ENCODE results near the gene PLEKHH1.

- no peak for TF ChIP-seq CTCF (IDR thresholded peaks at IDR 0.05)
- TF ChIP-seq POLR2AphosphoS5 (IDR thresholded peaks at IDR 0.05; ENCODE audit: low read depth, low read length), result no peak
- no peak for TF ChIP-seq REST (IDR thresholded peaks at IDR 0.05; ENCODE audit: insufficient read depth in 1 of 2, low read depth in 2 of 2, low read length in 1 of 2)
These were observed 31.4 kb upstream of the PLEKHH1 start for GRCh38 chr14:67501670-67502069.

Measured in Panc1 (cell line).